AG04450 (cell line): ENCODE measurements around the gene NPAS3. TPM values are rescaled to one million over a fixed set of nuclear protein-coding genes. Genes with fewer than 3 reads are reported as not detected.

ENCODE experiments used
- CTCF ChIA-PET: fragments of 300-600, 350-600 bp; formaldehyde crosslinking; extraction: SDS; loops from one replicate; lab custom pipeline; 2022; ENCODE audit warnings: antibody characterized with exemption, inconsistent platforms; lab: Charles Lee
- POLR2A ChIA-PET: fragments of 350-600 bp; formaldehyde crosslinking; extraction: SDS; loops from one replicate; lab custom pipeline; 2021; ENCODE audit warnings: antibody characterized with exemption, inconsistent platforms; lab: Yijun Ruan, JAX
- DNase-seq: peaks from one replicate; pipeline ENCODE4 v3.0.0-alpha.2; 2011; ENCODE audit warnings: low read depth, low spot score
- H3K27ac ChIP-seq: one replicate; pipeline ENCODE4 v1.5.1; 2012; ENCODE audit warnings: low read depth, low read length, control low read depth
- H3K27me3 ChIP-seq: one replicate; pipeline ENCODE4 v1.6.0; 2012; ENCODE audit warnings: low read length; ENCODE audit not compliant: control insufficient read depth, insufficient read depth
- H3K4me3 ChIP-seq: 2 replicates; pipeline ENCODE4 v1.5.1; 2011; ENCODE audit warnings: mild to moderate bottlenecking, low read depth, low read length, control low read depth
- H3K9me3 ChIP-seq: 2 replicates; pipeline ENCODE4 v1.5.1; 2012; ENCODE audit warnings: low read length; ENCODE audit not compliant: control insufficient read depth, insufficient read depth
- polyA plus RNA-seq: library from polyadenylated mRNA; depleted of rRNA; stranded (reverse); fragments of >200 nt; gene quantifications from 2 replicates; pipeline ENCODE4 v1.2.3, GENCODE V29; 2011
- TF ChIP-seq, protein P1 (sequence below): IDR thresholded peaks from 2 replicates; pipeline ENCODE4 v1.5.1; 2011; ENCODE audit warnings: low read depth, low read length, control low read depth, inconsistent platforms

NPAS3 gene
- polyA plus RNA-seq, 1 experiment: not detected

GRCh38 chr14:33774723-33775470 lies 836.2 kb downstream of the NPAS3 start:
- no peak for DNase-seq
- ChIA-PET POLR2A (no interaction called here), CTCF (no interaction called here)

DNA sequence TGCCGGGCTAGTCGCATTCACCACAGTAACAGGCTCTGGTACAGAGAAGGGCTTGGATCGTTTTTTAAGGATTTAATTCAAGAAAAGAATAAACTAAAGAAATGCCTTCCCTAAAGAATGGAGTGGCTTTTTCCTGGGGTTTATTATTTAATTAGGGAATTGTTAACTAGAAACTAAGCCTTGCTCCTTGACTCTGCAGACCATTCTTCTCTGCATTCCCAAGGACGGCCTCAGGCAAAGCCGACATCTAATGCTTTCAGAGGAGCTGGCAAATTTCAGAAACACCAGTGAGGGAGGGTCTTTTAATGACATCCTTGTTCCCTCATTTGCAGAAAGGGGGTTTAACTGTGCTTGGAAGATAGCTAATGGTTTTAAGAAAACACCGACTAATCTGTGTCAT lies 838.2 kb downstream of the NPAS3 start:
- ChIA-PET CTCF (interaction anchor here (1.7 kb wide), 1 partner anchor 16 kb away, joined by 12 read pairs; no protein-coding TSS in a partner anchor), POLR2A (no interaction called here)

More at GRCh38 chr14:33774723-33775470, 836.2 kb downstream of the NPAS3 start:
- Histone ChIP-seq H3K9me3 (no peaks in the 10 kb centered on the region), H3K27ac (no peak overlapping the region), H3K27me3 (no peaks in the 10 kb centered on the region), H3K4me3 (no peak overlapping the region)
- TF ChIP-seq, protein P1, sequence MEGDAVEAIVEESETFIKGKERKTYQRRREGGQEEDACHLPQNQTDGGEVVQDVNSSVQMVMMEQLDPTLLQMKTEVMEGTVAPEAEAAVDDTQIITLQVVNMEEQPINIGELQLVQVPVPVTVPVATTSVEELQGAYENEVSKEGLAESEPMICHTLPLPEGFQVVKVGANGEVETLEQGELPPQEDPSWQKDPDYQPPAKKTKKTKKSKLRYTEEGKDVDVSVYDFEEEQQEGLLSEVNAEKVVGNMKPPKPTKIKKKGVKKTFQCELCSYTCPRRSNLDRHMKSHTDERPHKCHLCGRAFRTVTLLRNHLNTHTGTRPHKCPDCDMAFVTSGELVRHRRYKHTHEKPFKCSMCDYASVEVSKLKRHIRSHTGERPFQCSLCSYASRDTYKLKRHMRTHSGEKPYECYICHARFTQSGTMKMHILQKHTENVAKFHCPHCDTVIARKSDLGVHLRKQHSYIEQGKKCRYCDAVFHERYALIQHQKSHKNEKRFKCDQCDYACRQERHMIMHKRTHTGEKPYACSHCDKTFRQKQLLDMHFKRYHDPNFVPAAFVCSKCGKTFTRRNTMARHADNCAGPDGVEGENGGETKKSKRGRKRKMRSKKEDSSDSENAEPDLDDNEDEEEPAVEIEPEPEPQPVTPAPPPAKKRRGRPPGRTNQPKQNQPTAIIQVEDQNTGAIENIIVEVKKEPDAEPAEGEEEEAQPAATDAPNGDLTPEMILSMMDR: no peak

GRCh38 chr14:33777681-33778080 lies 839.0 kb downstream of the NPAS3 start:
- POLR2A ChIA-PET: no interaction called here
- Histone ChIP-seq H3K4me3 (no peak overlapping the region), H3K27ac (no peak overlapping the region), H3K9me3 (no peaks in the 10 kb centered on the region), H3K27me3 (no peaks in the 10 kb centered on the region)
- no peak for DNase-seq
- TF ChIP-seq, protein P1: no peak
- CTCF ChIA-PET: interaction anchor here (1.7 kb wide), 1 partner anchor 16 kb away, joined by 12 read pairs; no protein-coding TSS in a partner anchor

More for the DNA sequence above, 838.2 kb downstream of the NPAS3 start:
- H3K27ac ChIP-seq: no peak overlapping the region
- no peak overlapping the region for H3K4me3 ChIP-seq
- TF ChIP-seq, protein P1: no peak
- H3K9me3 ChIP-seq: no peaks in the 10 kb centered on the region
- DNase-seq: no peak
- no peaks in the 10 kb centered on the region for H3K27me3 ChIP-seq

DNA sequence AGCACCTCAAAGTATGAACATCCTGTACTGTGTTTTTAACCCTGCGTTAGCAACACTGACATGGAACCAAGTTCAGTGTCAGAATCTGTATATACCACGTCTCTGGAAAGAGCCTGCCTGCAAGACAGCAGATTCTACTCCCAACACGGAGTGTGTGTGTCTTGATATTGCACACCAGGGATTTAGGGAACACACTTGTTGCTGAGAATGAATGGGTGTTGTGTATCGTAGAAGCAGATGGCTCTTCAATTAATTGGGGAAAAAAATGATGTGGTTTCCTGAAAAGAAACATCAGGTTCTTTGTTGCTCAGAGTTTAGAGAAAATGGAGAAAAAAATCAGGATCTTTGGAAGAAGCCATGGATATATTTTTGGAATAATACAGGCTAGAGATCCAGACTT lies 841.4 kb downstream of the NPAS3 start:
- no peak overlapping the region for H3K27ac ChIP-seq
- H3K27me3 ChIP-seq: no peaks in the 10 kb centered on the region
- ChIA-PET CTCF (interaction anchor here (1.4 kb wide), 1 partner anchor 13 kb away, joined by 5 read pairs; no protein-coding TSS in a partner anchor), POLR2A (no interaction called here)
- TF ChIP-seq, protein P1: no peak
- H3K9me3 ChIP-seq: no peaks in the 10 kb centered on the region
- no peak overlapping the region for H3K4me3 ChIP-seq
- no peak for DNase-seq

DNA sequence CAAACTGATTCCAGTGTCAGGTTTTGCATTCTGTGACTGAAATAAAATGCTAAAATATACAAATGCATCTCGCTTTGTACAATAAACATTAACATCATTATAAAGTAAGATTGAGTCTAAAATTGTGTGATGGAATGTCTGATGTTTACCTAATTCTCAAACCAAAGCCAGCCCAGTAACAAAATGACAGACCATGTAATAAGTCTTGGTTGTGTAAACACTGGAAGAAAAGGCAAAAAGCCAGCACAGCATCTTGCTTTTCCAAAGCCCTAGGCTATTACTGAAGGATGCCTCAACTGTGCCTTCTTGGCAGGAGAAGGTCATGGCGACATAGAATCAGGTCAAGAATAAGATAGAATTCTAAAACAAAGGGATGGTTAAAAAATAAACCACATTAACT lies 842.6 kb downstream of the NPAS3 start:
- Histone ChIP-seq H3K4me3 (no peak overlapping the region), H3K9me3 (no peaks in the 10 kb centered on the region), H3K27ac (no peak overlapping the region), H3K27me3 (no peaks in the 10 kb centered on the region)
- TF ChIP-seq, protein P1: no peak
- POLR2A ChIA-PET: no interaction called here
- CTCF ChIA-PET: interaction anchor here (5.0 kb wide), 1 partner anchor 11 kb away, joined by 41 read pairs; no protein-coding TSS in a partner anchor
- DNase-seq: no peak
